ENCODE results near the gene SPATA4. TPM values are rescaled to one million over a fixed set of nuclear protein-coding genes. Genes with fewer than 3 reads are reported as not detected.

Gene SPATA4
- total RNA-seq, 1 experiment from 2014 or later, result 0.20 TPM

DNA sequence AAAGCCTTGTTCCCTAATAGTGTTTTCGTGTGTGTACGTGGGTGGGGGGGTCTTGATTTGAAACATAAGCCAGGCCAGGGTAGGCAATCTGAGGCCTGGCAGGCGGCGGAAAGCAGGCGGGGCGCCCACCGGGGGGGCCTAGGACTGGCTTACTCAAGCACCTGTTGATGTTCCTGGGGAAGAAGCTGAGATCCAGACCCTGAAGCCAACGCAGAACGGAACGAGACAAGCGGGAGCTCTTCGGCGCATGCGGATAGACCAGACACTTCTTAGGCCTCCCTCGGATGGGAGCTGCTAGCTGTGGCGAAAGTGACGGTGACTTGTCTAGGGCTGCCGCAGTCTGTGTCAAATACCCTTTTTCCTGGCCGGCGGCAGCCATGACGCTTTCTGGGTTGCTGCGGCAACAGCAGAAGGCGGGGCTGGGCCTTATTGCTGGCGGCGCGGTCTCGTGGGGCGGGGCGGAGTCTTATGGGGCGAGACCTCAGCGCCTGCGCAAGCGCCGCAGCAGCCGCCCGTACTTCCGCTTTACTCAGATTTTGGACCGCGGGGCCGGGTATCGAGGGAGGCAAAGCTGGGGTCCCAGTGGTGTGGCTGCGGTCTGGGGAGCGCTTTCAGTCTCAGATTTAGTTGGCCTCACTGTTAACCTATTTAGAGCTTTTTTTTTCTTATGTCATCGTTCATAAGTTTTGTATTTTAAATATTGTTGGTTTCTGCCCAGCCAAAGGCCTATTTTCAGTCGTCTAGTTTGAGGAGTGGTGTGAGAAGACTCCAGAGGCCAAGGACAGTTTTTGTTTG, at the start of gene SPATA4 (continued):
- TF ChIP-seq CTCF (IDR thresholded peaks at IDR 0.05 in 2 of 3, conservative IDR thresholded peaks at IDR 0.05 in 1 of 3; ENCODE audit: borderline replicate concordance in 1 of 3, insufficient read depth in 1 of 3, low read depth in 2 of 3, low read length in 2 of 3), result no peak

DNA sequence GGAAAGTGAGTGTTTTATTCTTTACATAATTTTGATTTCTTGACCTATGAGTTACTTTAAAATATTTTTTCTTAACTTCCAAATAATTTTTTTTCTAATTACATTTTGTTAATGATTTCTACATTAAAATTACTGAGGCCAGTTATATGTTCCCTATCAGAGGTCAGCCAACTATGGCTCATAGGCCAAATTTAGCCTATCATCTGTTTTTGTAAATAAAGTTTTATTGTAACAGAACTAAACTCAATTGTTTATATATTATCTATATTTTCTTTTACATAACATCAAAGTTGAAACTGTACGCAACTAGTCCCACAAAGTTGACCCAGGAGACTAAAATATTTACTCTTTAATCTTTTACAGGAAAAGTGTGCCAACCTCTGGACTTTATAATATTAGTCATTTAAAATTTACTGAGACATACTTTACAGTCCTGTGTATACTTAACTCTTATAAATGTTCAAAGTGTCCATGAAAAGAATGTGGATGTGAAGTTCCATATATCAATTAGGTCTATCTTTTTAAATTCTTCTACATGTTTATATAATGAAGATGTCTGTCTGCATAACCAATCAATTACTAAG, 47.5 kb upstream of the SPATA4 start:
- Histone ChIP-seq H2AFZ (ENCODE audit: low read depth, low read length, poor library complexity, severe bottlenecking) (no peak overlapping the region), H3K4me3 (replicated peaks in 1 of 2; ENCODE audit: low read depth in 1 of 2, low read length in 2 of 2) (no peak overlapping the region), H4K20me1 (ENCODE audit: insufficient read depth) (no peaks in the 10 kb centered on the region), H3K79me2 (ENCODE audit: insufficient read depth, low read length) (no peaks in the 10 kb centered on the region), H3K9me2 (ENCODE audit: insufficient read depth) (0 out of 2 replicates have a peak, but pooled peaks cover 2% of the 10 kb centered on the region), H3K27ac (ENCODE audit: low read depth, low read length) (no peak overlapping the region), H3K9me3 (ENCODE audit: control insufficient read depth in 1 of 2, insufficient read depth in 1 of 2, low read depth in 1 of 2, low read length in 2 of 2) (no peaks in the 10 kb centered on the region), H3K4me1 (ENCODE audit: control insufficient read depth in 1 of 2, insufficient read depth in 2 of 2, low read length in 2 of 2) (no peaks in the 10 kb centered on the region), H3K9ac (ENCODE audit: low read length) (no peak overlapping the region), H3K27me3 (ENCODE audit: insufficient read depth, low read length) (no peaks in the 10 kb centered on the region), H3K4me2 (ENCODE audit: low read length) (no peak overlapping the region), H3K36me3 (ENCODE audit: control insufficient read depth in 1 of 2, insufficient read depth in 2 of 2, low read length in 2 of 2) (no peaks in the 10 kb centered on the region)
- RAD21 ChIA-PET (ENCODE audit: low non-redundant PET in 1 of 2, low total read pairs in 2 of 2, uncharacterized antibody in 2 of 2, unreplicated experiment in 2 of 2), result no interaction called here
- POLR2A ChIA-PET, result no interaction called here
- BruUV-seq (replicated peaks), result no TSS peak
- no peak for DNase-seq (ENCODE audit: low read depth, low spot score)
- CTCF ChIA-PET, result no interaction called here
- no peak for TF ChIP-seq EZH2phosphoT487 (IDR thresholded peaks at IDR 0.05; ENCODE audit: borderline replicate concordance)
- TF ChIP-seq CTCF (IDR thresholded peaks at IDR 0.05 in 2 of 3, conservative IDR thresholded peaks at IDR 0.05 in 1 of 3; ENCODE audit: borderline replicate concordance in 1 of 3, insufficient read depth in 1 of 3, low read depth in 2 of 3, low read length in 2 of 3), result no peak
- no peak for TF ChIP-seq ZFX (IDR thresholded peaks at IDR 0.05)
- TF ChIP-seq, protein P1, sequence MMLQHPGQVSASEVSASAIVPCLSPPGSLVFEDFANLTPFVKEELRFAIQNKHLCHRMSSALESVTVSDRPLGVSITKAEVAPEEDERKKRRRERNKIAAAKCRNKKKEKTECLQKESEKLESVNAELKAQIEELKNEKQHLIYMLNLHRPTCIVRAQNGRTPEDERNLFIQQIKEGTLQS (IDR thresholded peaks at IDR 0.05), result no peak
- TF ChIP-seq YY1 (IDR thresholded peaks at IDR 0.05; ENCODE audit: extremely low read depth, insufficient replicate concordance, low read depth, low read length), result no peak
- no peak for TF ChIP-seq SRF (IDR thresholded peaks at IDR 0.05; ENCODE audit: low read depth)
- TF ChIP-seq RAD21 (IDR thresholded peaks at IDR 0.05; ENCODE audit: low read depth), result no peak
- no peak for ATAC-seq
- intact Hi-C loops (cut with micrococcal nuclease), result no loop called here

Measured in HCT116 (cell line).